ENCODE data around the gene PITX2.
A peak's percentile ranks its signal among the peaks of the same experiment; 100 is the strongest.

Gene PITX2

DNA sequence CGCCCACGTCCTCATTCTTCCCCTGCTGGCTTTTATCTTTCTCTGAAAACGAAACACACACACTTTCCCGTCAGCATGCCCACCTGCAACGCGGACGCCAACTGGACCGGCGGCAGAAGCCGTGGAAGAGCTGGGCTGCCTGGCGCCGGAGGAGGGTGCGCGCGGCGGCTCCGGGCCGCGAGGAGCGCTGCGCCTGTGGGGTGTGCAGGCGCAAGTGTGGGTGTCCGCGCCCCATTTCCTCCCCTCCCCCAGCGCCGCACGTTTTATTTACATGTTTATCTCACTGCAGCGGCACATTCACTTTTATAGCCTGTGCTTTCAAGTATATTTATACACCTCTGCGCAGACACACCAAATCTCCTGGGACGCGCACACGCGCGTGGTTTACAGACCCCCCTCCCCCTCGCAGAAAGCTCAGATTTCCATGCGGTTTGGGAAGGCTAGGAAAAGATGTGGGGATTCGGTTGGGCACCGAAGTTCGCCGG lies 1.5 kb downstream of the PITX2 start:
- no peak for TF ChIP-seq Cebpa-rat (IDR thresholded peaks at IDR 0.05)

GRCh38 chr4:110620691-110621327 lies 2.1 kb downstream of the PITX2 start:
- no peaks in the 10 kb centered on the region for H3K4me1 ChIP-seq
- TF ChIP-seq Cebpa-rat (IDR thresholded peaks at IDR 0.05) = no peak
- peaks cover 0 to 3% (median 0%) of the 10 kb centered on the region in 11 experiments; a peak in 3 of 22 replicates for H4K20me1 ChIP-seq
- H3K9me3 ChIP-seq (replicated peaks in 1 of 11) = peaks cover 51 to 62% (median 57%) of the 10 kb centered on the region in 11 experiments
- no peaks in the 10 kb centered on the region; a peak in 1 of 22 replicates for H3K36me3 ChIP-seq
- no peak overlapping the region for H3K9ac ChIP-seq
- H3K27me3 ChIP-seq = peaks cover 98 to 100% (median 100%) of the 10 kb centered on the region in 11 experiments
- H3K27ac ChIP-seq = no peak overlapping the region
- H3K4me2 ChIP-seq = no peak overlapping the region
- peak overlapping the region in 2 of 10 experiments; percentile 23; a peak in 1 of 20 replicates for H3K4me3 ChIP-seq

More for the DNA sequence above, 1.5 kb downstream of the PITX2 start:
- H4K20me1 ChIP-seq = no peaks in the 10 kb centered on the region; a peak in 2 of 22 replicates
- H3K9me3 ChIP-seq (replicated peaks in 1 of 11) = peaks cover 50 to 60% (median 55%) of the 10 kb centered on the region in 11 experiments
- H3K27me3 ChIP-seq = peaks cover 98 to 100% (median 100%) of the 10 kb centered on the region in 11 experiments
- H3K4me3 ChIP-seq = peak overlapping the region in 2 of 10 experiments; percentile 23; a peak in 1 of 20 replicates
- H3K9ac ChIP-seq = no peak overlapping the region
- no peak overlapping the region for H3K27ac ChIP-seq
- H3K4me2 ChIP-seq = no peak overlapping the region
- no peaks in the 10 kb centered on the region for H3K4me1 ChIP-seq
- no peaks in the 10 kb centered on the region; a peak in 1 of 22 replicates for H3K36me3 ChIP-seq

GRCh38 chr4:110620322-110620690 lies 2.6 kb downstream of the PITX2 start:
- H3K4me3 ChIP-seq = no peak overlapping the region
- no peak for TF ChIP-seq Cebpa-rat (IDR thresholded peaks at IDR 0.05)
- H3K4me1 ChIP-seq = no peaks in the 10 kb centered on the region
- no peak overlapping the region for H3K27ac ChIP-seq
- H3K36me3 ChIP-seq = no peaks in the 10 kb centered on the region; a peak in 1 of 22 replicates
- H4K20me1 ChIP-seq = peaks cover 0 to 7% (median 0%) of the 10 kb centered on the region in 11 experiments; a peak in 3 of 22 replicates
- H3K4me2 ChIP-seq = no peak overlapping the region
- H3K9ac ChIP-seq = no peak overlapping the region
- H3K27me3 ChIP-seq = peaks cover 98 to 100% (median 100%) of the 10 kb centered on the region in 11 experiments
- peaks cover 54 to 67% (median 62%) of the 10 kb centered on the region in 11 experiments for H3K9me3 ChIP-seq (replicated peaks in 1 of 11)

GRCh38 chr4:110619463-110620247 lies 3.2 kb downstream of the PITX2 start:
- TF ChIP-seq Cebpa-rat (IDR thresholded peaks at IDR 0.05) = no peak
- Histone ChIP-seq H4K20me1 (peaks cover 0 to 7% (median 0%) of the 10 kb centered on the region in 11 experiments; a peak in 3 of 22 replicates), H3K4me1 (no peaks in the 10 kb centered on the region), H3K27me3 (peaks cover 98 to 100% (median 100%) of the 10 kb centered on the region in 11 experiments), H3K9me3 (replicated peaks in 1 of 11) (peaks cover 60 to 73% (median 68%) of the 10 kb centered on the region in 11 experiments), H3K36me3 (no peaks in the 10 kb centered on the region; a peak in 1 of 22 replicates), H3K9ac (no peak overlapping the region), H3K4me2 (no peak overlapping the region), H3K27ac (no peak overlapping the region), H3K4me3 (no peak overlapping the region)

- H3K27ac ChIP-seq = no peak overlapping the region
- H3K4me3 ChIP-seq = no peak overlapping the region
- H3K27me3 ChIP-seq = peaks cover 98 to 100% (median 100%) of the 10 kb centered on the region in 11 experiments
- H3K9me3 ChIP-seq (replicated peaks in 1 of 11) = peaks cover 68 to 81% (median 75%) of the 10 kb centered on the region in 11 experiments
- no peak overlapping the region for H3K4me2 ChIP-seq
- no peaks in the 10 kb centered on the region; a peak in 1 of 22 replicates for H3K36me3 ChIP-seq
- no peaks in the 10 kb centered on the region for H3K4me1 ChIP-seq
- no peak overlapping the region for H3K9ac ChIP-seq
- H4K20me1 ChIP-seq = peaks cover 0 to 7% (median 0%) of the 10 kb centered on the region in 11 experiments; a peak in 3 of 22 replicates
- no peak for TF ChIP-seq Cebpa-rat (IDR thresholded peaks at IDR 0.05)
Measured at GRCh38 chr4:110618581-110619462, 4.1 kb downstream of the PITX2 start.

- Histone ChIP-seq H3K9ac (no peak overlapping the region), H3K27me3 (peaks cover 96 to 100% (median 100%) of the 10 kb centered on the region in 11 experiments), H3K4me2 (no peak overlapping the region), H3K27ac (no peak overlapping the region), H3K9me3 (replicated peaks in 1 of 11) (peaks cover 64 to 76% (median 73%) of the 10 kb centered on the region in 11 experiments), H4K20me1 (peaks cover 0 to 7% (median 0%) of the 10 kb centered on the region in 11 experiments; a peak in 3 of 22 replicates), H3K36me3 (no peaks in the 10 kb centered on the region; a peak in 1 of 22 replicates), H3K4me1 (no peaks in the 10 kb centered on the region), H3K4me3 (no peak overlapping the region)
- no peak for TF ChIP-seq Cebpa-rat (IDR thresholded peaks at IDR 0.05)
Measured at GRCh38 chr4:110617646-110618580, 5.0 kb downstream of the PITX2 start.

DNA sequence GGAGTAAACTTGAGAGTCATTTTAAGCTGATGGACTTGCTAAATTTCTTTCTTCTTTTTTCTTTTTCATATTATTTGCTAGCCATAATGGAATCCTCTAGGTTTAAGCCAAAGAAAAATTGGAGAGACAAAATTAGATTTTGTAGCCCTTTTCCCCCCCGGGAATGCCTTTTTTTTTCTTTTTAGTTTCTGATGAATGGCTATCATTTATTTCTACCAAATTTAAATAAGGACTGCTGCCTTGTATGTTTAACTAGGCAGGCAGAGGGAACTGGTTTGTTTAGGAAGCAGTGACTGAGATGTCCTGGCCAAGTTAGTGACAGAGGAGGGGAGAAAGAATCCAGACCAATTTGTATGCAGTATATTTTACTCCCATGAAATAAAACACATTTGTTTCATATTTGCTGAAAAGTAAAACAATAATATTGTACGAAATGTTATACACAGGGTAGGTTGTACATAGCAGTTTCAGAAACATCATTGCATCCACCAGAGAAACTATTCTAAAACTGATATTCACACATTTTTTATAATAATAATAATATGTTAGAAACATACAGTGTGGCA lies 5.7 kb downstream of the PITX2 start:
- no peak overlapping the region for H3K27ac ChIP-seq
- H3K27me3 ChIP-seq = peaks cover 98 to 100% (median 100%) of the 10 kb centered on the region in 11 experiments
- H3K4me2 ChIP-seq = no peak overlapping the region
- no peak for TF ChIP-seq Cebpa-rat (IDR thresholded peaks at IDR 0.05)
- H3K9ac ChIP-seq = no peak overlapping the region
- H3K4me3 ChIP-seq = no peak overlapping the region
- peaks cover 0 to 7% (median 0%) of the 10 kb centered on the region in 11 experiments; a peak in 3 of 22 replicates for H4K20me1 ChIP-seq
- no peaks in the 10 kb centered on the region; a peak in 1 of 22 replicates for H3K36me3 ChIP-seq
- H3K9me3 ChIP-seq (replicated peaks in 1 of 11) = peaks cover 62 to 76% (median 73%) of the 10 kb centered on the region in 11 experiments
- no peaks in the 10 kb centered on the region for H3K4me1 ChIP-seq
